ENCODE measurements around the gene FOXN4.

DNA sequence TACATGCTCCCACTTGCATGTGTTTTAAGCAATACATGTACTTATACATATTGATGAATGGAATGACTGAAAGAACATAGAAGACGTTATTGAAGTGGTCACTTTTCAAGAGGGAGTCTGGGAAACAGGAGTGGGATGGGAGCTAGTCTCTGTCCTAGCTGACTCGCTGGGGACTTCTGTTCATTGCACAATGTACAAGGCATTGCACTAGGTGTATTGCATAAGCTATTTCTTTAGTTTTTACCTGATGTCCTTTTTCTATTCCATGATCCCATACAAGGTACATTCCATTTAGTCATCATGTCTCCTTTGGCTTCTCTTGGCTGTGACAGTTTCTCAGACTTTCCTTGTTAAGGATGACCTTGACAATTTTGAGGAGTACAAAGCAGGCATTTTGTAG is 34.6 kb upstream of the FOXN4 start:
- TF ChIP-seq CTCF (optimal IDR thresholded peaks at IDR 0.05 in 1 of 3, IDR thresholded peaks at IDR 0.05 in 1 of 3, conservative IDR thresholded peaks at IDR 0.05 in 1 of 3; ENCODE audit: extremely low read depth in 1 of 3, insufficient read depth in 2 of 3, low read length in 3 of 3) = no peak
- no peak for TF ChIP-seq EZH2 (IDR thresholded peaks at IDR 0.05; ENCODE audit: low read length)

Data from keratinocyte (primary cell).